SH-SY5Y (cell line): ENCODE results near the gene HYAL1.

Source experiments
- GATA2 ChIP-seq: IDR thresholded peaks from 2 replicates; pipeline ENCODE4 v1.6.1; 2011; ENCODE audit warnings: mild to moderate bottlenecking, low read depth, low read length
- GATA3 ChIP-seq: IDR thresholded peaks from 2 replicates; pipeline ENCODE4 v1.6.1; 2011; ENCODE audit warnings: low read depth, mild to moderate bottlenecking, low read length, moderate library complexity

- no peak for TF ChIP-seq GATA2
- no peak for TF ChIP-seq GATA3
These were observed 6.5 kb downstream of the HYAL1 start for GRCh38 chr3:50296721-50297383.
